Smooth muscle cell (in vitro differentiated cells): Measurements from ENCODE around the gene STK32C. TPM values are rescaled to one million over a fixed set of nuclear protein-coding genes. Genes with fewer than 3 reads are reported as not detected.

ENCODE experiments used
- DNase-seq: peaks from one replicate; lab custom pipeline; 2025; ENCODE audit not compliant: unreplicated experiment; lab: John Stamatoyannopoulos, UW
- H2AFZ ChIP-seq: fragments of 200-600 bp; sonication (generic); 2 replicates; pipeline ENCODE4 v1.6.0; 2016; ENCODE audit warnings: antibody characterized with exemption, low read depth, mild to moderate bottlenecking
- H3F3A ChIP-seq: fragments of 200-600 bp; sonication (generic); 2 replicates; pipeline ENCODE4 v1.6.0; 2017; ENCODE audit warnings: antibody characterized with exemption, low read depth
- H3K27ac ChIP-seq: fragments of 200-600 bp; sonication (generic); 2 replicates; pipeline ENCODE4 v1.5.1; 2016; ENCODE audit warnings: low read depth, mild to moderate bottlenecking
- H3K27me3 ChIP-seq: fragments of 200-600 bp; sonication (generic); 2 replicates; pipeline ENCODE4 v1.6.1; 2016; ENCODE audit warnings: low read depth, mild to moderate bottlenecking
- H3K36me3 ChIP-seq: fragments of 200-600 bp; sonication (generic); 2 replicates; pipeline ENCODE4 v1.5.1; 2016; ENCODE audit warnings: low read depth
- H3K4me1 ChIP-seq: fragments of 200-600 bp; sonication (generic); 2 replicates; pipeline ENCODE4 v1.5.1; 2016; ENCODE audit warnings: low read depth
- H3K4me2 ChIP-seq: fragments of 200-600 bp; sonication (generic); 2 replicates; pipeline ENCODE4 v1.6.0; 2016; ENCODE audit warnings: mild to moderate bottlenecking
- H3K4me3 ChIP-seq: fragments of 200-600 bp; sonication (generic); 2 replicates; pipeline ENCODE4 v1.5.1; 2016; ENCODE audit warnings: mild to moderate bottlenecking
- H3K79me2 ChIP-seq: fragments of 200-600 bp; sonication (generic); 2 replicates; pipeline ENCODE4 v1.6.0; 2016; ENCODE audit warnings: low read depth, mild to moderate bottlenecking
- H3K9ac ChIP-seq: fragments of 200-600 bp; sonication (generic); 2 replicates; pipeline ENCODE4 v1.6.0; 2016; ENCODE audit warnings: low read depth
- H3K9me3 ChIP-seq: fragments of 200-600 bp; sonication (generic); replicated peaks from 2 replicates; pipeline ENCODE4 v1.5.1; 2016; ENCODE audit warnings: low read depth
- H4K20me1 ChIP-seq: fragments of 200-600 bp; sonication (generic); 2 replicates; pipeline ENCODE4 v1.6.0; 2016; ENCODE audit warnings: low read depth
- WGBS: methylation state at CpG from one replicate; pipeline ENCODE4 v1.1.7; 2016; ENCODE audit warnings: low lambda C conversion rate; 5-methylcytosine and 5-hydroxymethylcytosine counted together
- polyA plus RNA-seq: library from polyadenylated mRNA; unstranded; fragments of >200 nt; fragmentation: Nextera tagmentation; extraction: Ambion mirVana; gene quantifications from 2 replicates; pipeline ENCODE4 v1.2.1, GENCODE V29; 2016
- total RNA-seq: library from RNA; depleted of rRNA; stranded (reverse); fragments of >200 nt; gene quantifications from 2 replicates; pipeline ENCODE4 v1.2.3, GENCODE V29; 2014
- TF ChIP-seq, protein P1 (sequence below): fragments of 200-600 bp; sonication (generic); IDR thresholded peaks from 2 replicates; pipeline ENCODE4 v1.5.1; 2017; ENCODE audit warnings: borderline replicate concordance, mild to moderate bottlenecking, antibody characterized with exemption; ENCODE audit not compliant: insufficient read depth, poor library complexity, severe bottlenecking

The STK32C gene
- total and polyA plus RNA-seq, 2 experiments from 2014 or later, result 2.3 to 13.2 TPM

DNA sequence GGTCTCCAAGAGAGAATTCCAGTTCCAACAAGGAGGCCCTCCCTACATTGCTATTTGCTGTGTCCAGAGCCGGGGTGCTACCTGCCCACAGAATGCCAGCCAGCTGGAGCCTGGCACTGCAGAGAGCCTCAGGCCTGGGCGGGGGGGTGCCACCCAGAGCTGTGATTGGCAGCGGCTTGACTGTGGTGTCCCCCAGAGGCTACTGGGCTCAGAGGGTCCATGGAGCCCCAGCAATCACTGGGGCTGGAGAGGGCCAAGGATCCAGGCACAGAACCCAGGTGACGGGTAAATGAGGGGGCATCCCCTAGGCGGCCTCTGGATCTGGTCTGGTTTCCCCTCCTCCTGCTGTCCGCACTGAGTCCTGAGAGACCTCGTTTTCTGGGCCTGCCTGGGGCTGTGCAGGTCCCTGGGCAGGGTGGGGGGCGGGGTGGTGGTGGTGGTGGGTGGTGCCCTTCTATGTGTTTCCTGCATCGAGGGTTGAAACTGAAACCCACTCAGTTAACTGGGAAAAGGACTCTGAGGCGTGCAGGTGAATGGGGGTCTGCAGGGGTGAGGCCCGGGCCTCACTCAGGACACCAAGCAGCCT is 108.4 kb downstream of the STK32C start:
- Histone ChIP-seq H3K36me3 (no peaks in the 10 kb centered on the region), H2AFZ (no peak overlapping the region), H3K4me3 (no peak overlapping the region), H3K79me2 (no peaks in the 10 kb centered on the region), H3F3A (no peaks in the 10 kb centered on the region), H3K4me2 (no peak overlapping the region), H3K27ac (no peak overlapping the region), H3K9ac (no peak overlapping the region), H4K20me1 (no peaks in the 10 kb centered on the region), H3K27me3 (no peaks in the 10 kb centered on the region), H3K9me3 (no peaks in the 10 kb centered on the region), H3K4me1 (no peaks in the 10 kb centered on the region)
- 92% methylated on average over 9 of the region's 11 CpGs for WGBS
- DNase-seq, result no peak
- TF ChIP-seq, protein P1, sequence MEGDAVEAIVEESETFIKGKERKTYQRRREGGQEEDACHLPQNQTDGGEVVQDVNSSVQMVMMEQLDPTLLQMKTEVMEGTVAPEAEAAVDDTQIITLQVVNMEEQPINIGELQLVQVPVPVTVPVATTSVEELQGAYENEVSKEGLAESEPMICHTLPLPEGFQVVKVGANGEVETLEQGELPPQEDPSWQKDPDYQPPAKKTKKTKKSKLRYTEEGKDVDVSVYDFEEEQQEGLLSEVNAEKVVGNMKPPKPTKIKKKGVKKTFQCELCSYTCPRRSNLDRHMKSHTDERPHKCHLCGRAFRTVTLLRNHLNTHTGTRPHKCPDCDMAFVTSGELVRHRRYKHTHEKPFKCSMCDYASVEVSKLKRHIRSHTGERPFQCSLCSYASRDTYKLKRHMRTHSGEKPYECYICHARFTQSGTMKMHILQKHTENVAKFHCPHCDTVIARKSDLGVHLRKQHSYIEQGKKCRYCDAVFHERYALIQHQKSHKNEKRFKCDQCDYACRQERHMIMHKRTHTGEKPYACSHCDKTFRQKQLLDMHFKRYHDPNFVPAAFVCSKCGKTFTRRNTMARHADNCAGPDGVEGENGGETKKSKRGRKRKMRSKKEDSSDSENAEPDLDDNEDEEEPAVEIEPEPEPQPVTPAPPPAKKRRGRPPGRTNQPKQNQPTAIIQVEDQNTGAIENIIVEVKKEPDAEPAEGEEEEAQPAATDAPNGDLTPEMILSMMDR, result no peak

DNA sequence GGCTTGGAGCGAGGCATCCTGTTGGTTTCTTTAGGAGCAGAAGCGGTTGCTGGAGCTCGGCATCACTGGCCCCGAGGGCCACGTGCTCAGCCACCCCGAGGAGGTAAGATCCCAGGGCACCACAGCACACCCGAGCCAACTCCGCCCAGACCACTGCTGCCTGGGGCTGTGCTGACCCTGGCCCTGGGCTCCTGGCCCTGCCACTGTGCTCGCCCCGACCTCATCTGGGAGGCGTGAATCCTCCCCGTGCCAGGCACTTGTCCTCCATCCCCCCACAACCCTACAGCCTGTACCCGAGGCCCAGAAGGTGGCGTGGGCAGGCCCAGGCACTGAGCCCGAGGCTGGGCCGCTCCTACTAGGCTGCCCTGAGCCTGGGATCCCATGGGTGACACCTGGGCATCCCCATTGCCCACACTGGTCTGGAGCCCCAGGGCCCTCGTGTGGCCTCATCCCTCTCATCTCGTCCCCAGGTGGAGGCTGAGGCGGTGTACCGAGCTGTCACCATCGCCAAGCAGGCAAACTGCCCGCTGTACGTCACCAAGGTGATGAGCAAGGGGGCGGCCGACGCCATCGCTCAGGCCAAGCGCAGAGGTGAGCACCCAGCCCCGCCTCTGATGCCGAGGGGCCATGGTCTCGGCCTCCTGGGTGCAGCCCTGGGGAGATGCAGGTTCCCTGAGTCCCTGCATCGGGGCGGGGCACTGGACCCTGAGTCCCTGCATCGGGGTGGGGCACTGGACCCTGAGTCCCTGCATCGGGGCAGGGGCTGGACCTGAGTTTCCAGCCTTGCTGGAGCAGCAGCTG is 109.2 kb downstream of the STK32C start:
- H3K4me2 ChIP-seq, result no peak overlapping the region
- peaks cover 7% of the 10 kb centered on the region for H4K20me1 ChIP-seq
- H3K4me1 ChIP-seq, result no peaks in the 10 kb centered on the region
- H3F3A ChIP-seq, result no peaks in the 10 kb centered on the region
- no peaks in the 10 kb centered on the region for H3K36me3 ChIP-seq
- no peak overlapping the region for H2AFZ ChIP-seq
- 96% methylated on average over 32 of the region's 35 CpGs for WGBS
- no peaks in the 10 kb centered on the region for H3K9me3 ChIP-seq
- TF ChIP-seq, protein P1, result no peak
- no peak for DNase-seq
- no peaks in the 10 kb centered on the region for H3K27me3 ChIP-seq
- no peak overlapping the region for H3K4me3 ChIP-seq
- H3K9ac ChIP-seq, result no peak overlapping the region
- H3K27ac ChIP-seq, result no peak overlapping the region
- no peaks in the 10 kb centered on the region for H3K79me2 ChIP-seq

DNA sequence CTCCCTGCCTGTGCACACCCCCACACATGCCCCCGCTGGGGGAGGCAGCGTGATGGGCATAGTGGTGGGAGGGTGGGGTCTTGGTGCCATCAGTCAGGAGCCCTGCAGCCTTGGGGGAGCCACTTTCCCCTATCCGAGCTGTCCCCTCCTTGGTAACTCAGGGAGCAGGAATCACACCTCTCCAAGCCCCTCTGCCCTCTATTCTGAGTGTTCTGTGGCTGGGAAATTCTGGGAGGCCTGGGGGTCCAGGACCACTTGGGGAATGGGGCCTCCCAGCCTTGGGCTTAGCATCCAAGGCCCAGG is 109.7 kb downstream of the STK32C start:
- Histone ChIP-seq H2AFZ (no peak overlapping the region), H3K4me1 (no peaks in the 10 kb centered on the region), H3K9me3 (no peaks in the 10 kb centered on the region), H3K9ac (no peak overlapping the region), H3K27me3 (no peaks in the 10 kb centered on the region), H3K27ac (no peak overlapping the region), H4K20me1 (peaks cover 13% of the 10 kb centered on the region), H3K4me3 (no peak overlapping the region), H3F3A (no peaks in the 10 kb centered on the region), H3K79me2 (no peaks in the 10 kb centered on the region), H3K36me3 (no peaks in the 10 kb centered on the region), H3K4me2 (no peak overlapping the region)
- TF ChIP-seq, protein P1, result no peak
- 90% methylated on average over 2 of the region's 3 CpGs for WGBS
- no peak for DNase-seq
